Kidney (tissue), 14 donors: ENCODE measurements around the gene TCF19. TPM values are rescaled to one million over a fixed set of nuclear protein-coding genes. Genes with fewer than 3 reads are reported as not detected.
A peak's percentile ranks its signal among the peaks of the same experiment; 100 is the strongest.

Source experiments
- DNase-seq, 5 donors: peaks; one replicate each; pipeline ENCODE4 v3.0.0-alpha.2; 2013 to 2020
- FAIRE-seq: peaks from 2 replicates; lab custom pipeline; 2012; peaks lifted over from hg19 to GRCh38; lab: Jason Lieb, UNC
- H3K27ac ChIP-seq, 2 donors: one replicate each; pipeline ENCODE4 v1.7.0; 2013; ENCODE audit warnings: low read depth in 2 of 2, low read length in 2 of 2, inconsistent platforms in 1 of 2
- H3K27me3 ChIP-seq: one replicate; pipeline ENCODE4 v1.7.1; 2013; ENCODE audit warnings: low read length, inconsistent platforms; ENCODE audit not compliant: control insufficient read depth, insufficient read depth
- H3K36me3 ChIP-seq, 3 donors: one replicate each; pipeline versions ENCODE4 v1.7.0 to v1.7.1; 2013; ENCODE audit warnings: low read length in 3 of 3, control low read depth in 1 of 3, inconsistent platforms in 1 of 3; ENCODE audit not compliant: insufficient read depth in 3 of 3, control insufficient read depth in 2 of 3
- H3K4me1 ChIP-seq, 3 donors: one replicate each; pipeline versions ENCODE4 v1.7.0 to v1.7.1; 2013; ENCODE audit warnings: low read length in 3 of 3, inconsistent platforms in 1 of 3, low read depth in 1 of 3; ENCODE audit not compliant: control insufficient read depth in 2 of 3, insufficient read depth in 2 of 3
- H3K4me3 ChIP-seq, 3 donors: one replicate each; pipeline versions ENCODE4 v1.7.0 to v1.8.1; 2013; ENCODE audit warnings: low read length in 3 of 3, control low read depth in 1 of 3, inconsistent platforms in 1 of 3
- H3K9ac ChIP-seq, 3 donors: one replicate each; pipeline versions ENCODE4 v1.7.0 to v1.7.1; 2013; ENCODE audit warnings: low read length in 3 of 3, control low read depth in 1 of 3, inconsistent platforms in 1 of 3
- H3K9me3 ChIP-seq, 3 donors: one replicate each; pipeline versions ENCODE4 v1.7.0 to v1.7.1; 2013; ENCODE audit warnings: low read length in 3 of 3, control low read depth in 1 of 3, inconsistent platforms in 1 of 3; ENCODE audit not compliant: control insufficient read depth in 2 of 3, insufficient read depth in 1 of 3
- CTCF ChIP-seq: IDR thresholded peaks from 3 replicates; pipeline ENCODE4 v1.5.1; 2012; ENCODE audit warnings: mild to moderate bottlenecking, moderate library complexity, borderline replicate concordance; ENCODE audit not compliant: insufficient read depth; ENCODE audit errors: extremely low read depth
- intact Hi-C: fragments of 100-400 bp; cut with DNase I; formaldehyde crosslinking; loops from one replicate; pipeline ENCODE4 v1.11.1; 2022
- polyA plus RNA-seq: library from polyadenylated mRNA; stranded (reverse); fragments of 350-450 nt; fragmentation: Illumina TruSeq; extraction: RNeasy Lipid Tissue Mini Kit (QIAGEN cat#74804); gene quantifications from one replicate; pipeline ENCODE4 v1.2.3, GENCODE V29; 2014; ENCODE audit warnings: low read depth, low replicate concordance; ENCODE audit not compliant: insufficient read depth
- total RNA-seq: library from RNA; stranded (reverse); fragmentation: NEBNext Ultra II Directional; extraction: Animal tissue kit (Norgen Biotek cat#: 25700); gene quantifications from one replicate; pipeline ENCODE4 v1.2.1, GENCODE V29; 2021
- donor health status: control.
- donor health status: control.
- donor health status: control.
- donor health status: control.
- donor health status: control.
- donor health status: DM: yes; HTN: yes; CAD: no.
- donor health status: Normal renal cell carcinoma (clear cell type).

Gene TCF19
- total and polyA plus RNA-seq, 2 donors from 2014 or later, result 5.1 to 7.1 TPM

DNA sequence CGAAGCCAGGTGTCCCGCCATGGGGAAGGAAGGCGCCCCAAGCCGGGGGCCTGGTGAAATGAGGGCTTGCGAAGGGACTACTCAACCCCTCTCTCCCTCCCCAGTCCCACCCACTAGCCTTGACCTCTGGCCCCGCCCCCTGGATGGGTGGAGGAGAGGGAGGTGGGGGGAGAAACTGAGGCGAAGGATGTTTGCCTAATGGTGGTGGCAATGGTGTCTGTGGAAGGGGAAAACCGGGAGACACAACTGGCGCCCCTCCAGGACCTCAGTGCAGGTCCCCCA is 12.2 kb downstream of the TCF19 start, which contains the start of gene POU5F1:
Gene POU5F1 (minus strand): TSS at position 83 of the 282 bp plus-strand sequence. CDS start 62 bp downstream, at position 21.
- H3K9ac ChIP-seq, result no peak within 1 kb of the TSS
- peak within 1 kb of the TSS; percentile 36 to 45 for H3K27ac ChIP-seq
- H3K36me3 ChIP-seq, result no peaks in the 10 kb centered on the region
- TF ChIP-seq CTCF, result no peak
- intact Hi-C loops, result no loop called here
- DNase-seq (no peak), FAIRE-seq (no peak)
- H3K9me3 ChIP-seq, result no peaks in the 10 kb centered on the region
- H3K4me3 ChIP-seq, result no peak within 1 kb of the TSS
- H3K27me3 ChIP-seq, result no peaks in the 10 kb centered on the region
- peaks cover 0 to 12% (median 5%) of the 10 kb centered on the region in 3 donors for H3K4me1 ChIP-seq

- TF ChIP-seq CTCF, result no peak
- Histone ChIP-seq H3K9me3 (no peaks in the 10 kb centered on the region), H3K27me3 (no peaks in the 10 kb centered on the region), H3K4me1 (peaks cover 0 to 14% (median 5%) of the 10 kb centered on the region in 3 donors), H3K4me3 (no peak overlapping the region), H3K9ac (no peak overlapping the region), H3K36me3 (no peaks in the 10 kb centered on the region), H3K27ac (no peak overlapping the region)
- FAIRE-seq (no peak), DNase-seq (no peak)
- intact Hi-C loops, result no loop called here
These were observed 12.7 kb downstream of the TCF19 start for GRCh38 chr6:31170987-31171671.

DNA sequence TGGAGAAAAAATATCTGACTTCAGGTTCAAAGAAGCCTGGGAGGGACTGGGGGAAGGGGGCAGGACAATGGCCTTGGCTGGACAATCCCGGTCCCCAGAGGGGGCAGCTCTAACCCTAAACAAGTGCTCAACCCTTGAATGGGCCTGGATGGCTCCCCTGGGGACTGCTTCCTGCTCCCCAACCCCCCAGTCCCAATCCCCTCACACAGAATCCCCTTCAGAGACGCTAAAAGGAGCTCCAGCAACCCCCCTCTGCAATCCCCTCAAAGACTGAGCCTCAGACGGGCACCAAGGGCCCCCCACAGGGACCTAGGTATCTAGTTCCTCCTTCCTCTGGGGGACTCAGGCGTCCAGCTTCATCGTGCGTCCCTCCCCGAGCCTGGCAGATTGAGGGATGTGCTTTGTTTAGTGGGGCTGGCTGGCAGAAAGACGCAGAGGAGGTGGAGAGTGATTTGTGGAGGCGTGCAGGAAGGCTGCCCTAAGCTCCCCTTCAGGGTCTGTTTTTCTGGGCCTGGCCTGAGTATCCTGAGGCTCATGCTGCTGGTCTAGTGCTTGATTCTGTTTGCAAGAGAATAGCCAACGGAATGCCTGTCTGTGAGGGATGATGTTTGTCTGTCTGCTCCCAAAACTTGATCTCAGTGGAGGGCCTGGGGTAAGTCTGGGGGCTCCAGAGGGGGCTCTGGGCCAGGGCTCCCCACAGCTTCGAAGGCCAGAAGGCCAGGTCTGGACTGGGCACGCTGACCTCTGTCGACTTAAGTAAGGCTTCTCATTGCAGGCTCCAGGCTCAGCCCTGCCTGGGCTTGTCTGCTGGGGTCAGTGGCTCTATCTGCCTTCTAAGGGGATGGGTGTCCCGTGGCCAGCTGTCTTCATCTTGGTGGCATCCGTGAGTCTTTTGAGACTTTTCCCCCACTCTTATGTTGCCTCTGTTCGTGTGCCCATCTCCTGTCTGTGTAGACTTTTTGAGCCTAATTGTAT is 13.8 kb downstream of the TCF19 start:
- Histone ChIP-seq H3K36me3 (no peaks in the 10 kb centered on the region), H3K4me3 (no peak overlapping the region), H3K4me1 (peaks cover 0 to 15% (median 5%) of the 10 kb centered on the region in 3 donors), H3K9me3 (no peaks in the 10 kb centered on the region), H3K27ac (no peak overlapping the region), H3K9ac (no peak overlapping the region), H3K27me3 (no peaks in the 10 kb centered on the region)
- FAIRE-seq (no peak), DNase-seq (no peak)
- intact Hi-C loops, result no loop called here
- no peak for TF ChIP-seq CTCF
